Adipose tissue (tissue), 3 donors: Measurements from ENCODE around the gene HSD11B2. TPM values are rescaled to one million over a fixed set of nuclear protein-coding genes. Genes with fewer than 3 reads are reported as not detected.

Experiments used
- H3K27ac ChIP-seq: one replicate; pipeline ENCODE4 v1.5.1; 2013; ENCODE audit warnings: low read depth, low read length
- WGBS, 3 donors: extraction: QIAGEN DNeasy Blood & Tissue Kit; methylation state at CpG; one replicate each; pipeline ENCODE4 v1.1.7; 2013; 5-methylcytosine and 5-hydroxymethylcytosine counted together
- polyA plus RNA-seq, 3 donors: library from polyadenylated mRNA; stranded (reverse); fragments of 200-250 nt; gene quantifications; one replicate each; pipeline ENCODE4 v1.2.3, GENCODE V29; 2013
- donor health status: healthy with polysubstance abuse.
- donor health status: Bipolar disorder and iron deficiency.
- donor health status: healthy.

Gene HSD11B2
- polyA plus RNA-seq, 3 donors: 1.3 to 5.4 (median 2.4) TPM

DNA sequence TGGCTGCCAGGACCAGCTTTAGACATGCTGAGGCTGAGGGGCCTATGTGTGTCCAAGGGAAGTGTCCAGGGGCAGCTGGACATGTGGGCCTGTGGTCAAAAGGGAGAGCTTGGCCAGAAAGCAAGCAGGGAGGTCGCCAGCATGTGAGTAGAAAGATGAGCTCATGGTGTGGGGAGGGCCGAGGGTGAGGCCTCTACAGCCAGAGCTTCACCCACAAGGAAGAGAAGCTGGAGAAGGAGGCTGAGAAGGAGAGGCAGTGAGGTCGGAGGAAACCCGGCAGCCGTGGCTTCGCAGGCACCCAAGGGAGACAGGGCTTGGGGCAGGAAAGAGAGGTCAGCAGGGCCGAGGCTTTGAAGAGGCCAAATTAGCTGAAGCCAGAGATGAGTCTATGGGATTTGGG is 4.0 kb upstream of the HSD11B2 start:
- 57 to 67% (median 58%) methylated on average over 7 of the region's 7 CpGs for WGBS, 3 donors
- H3K27ac ChIP-seq: no peak overlapping the region

DNA sequence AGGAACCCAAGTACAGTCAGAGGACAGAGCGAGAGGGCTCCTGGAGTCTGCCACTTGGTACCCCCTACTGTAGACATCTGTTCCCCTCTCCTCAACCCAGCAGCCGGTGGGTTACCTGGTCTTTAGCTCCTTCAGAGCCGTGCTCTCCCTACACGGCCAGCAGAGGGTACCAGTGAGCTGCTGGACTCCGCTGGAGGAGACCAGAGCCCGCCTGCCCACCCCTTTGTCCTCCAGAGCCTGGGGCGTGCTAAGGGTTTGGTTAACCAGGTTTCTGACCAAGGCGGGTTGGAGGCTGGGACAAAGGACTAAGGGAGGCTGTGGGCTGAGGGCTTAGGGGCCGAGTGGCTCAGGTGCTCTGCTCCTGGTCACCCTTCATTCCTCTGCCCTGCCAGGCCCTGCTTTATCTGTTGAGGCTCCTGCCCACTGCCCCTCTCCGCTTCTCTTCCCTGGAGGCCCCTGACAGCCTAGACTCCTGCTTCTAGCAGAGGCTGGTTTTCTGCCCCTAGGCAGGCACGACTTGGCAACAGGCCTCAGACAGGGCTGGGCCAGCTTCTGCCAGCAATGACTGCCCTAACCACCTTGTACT is 2.7 kb upstream of the HSD11B2 start:
- 18 to 28% (median 27%) methylated on average over 11 of the region's 11 CpGs for WGBS, 3 donors
- H3K27ac ChIP-seq: no peak overlapping the region

GRCh38 chr16:67429053-67429798 is 1.7 kb upstream of the HSD11B2 start:
- no peak overlapping the region for H3K27ac ChIP-seq
- WGBS, 3 donors: 81 to 97% (median 93%) methylated on average over 3 of the region's 3 CpGs

DNA sequence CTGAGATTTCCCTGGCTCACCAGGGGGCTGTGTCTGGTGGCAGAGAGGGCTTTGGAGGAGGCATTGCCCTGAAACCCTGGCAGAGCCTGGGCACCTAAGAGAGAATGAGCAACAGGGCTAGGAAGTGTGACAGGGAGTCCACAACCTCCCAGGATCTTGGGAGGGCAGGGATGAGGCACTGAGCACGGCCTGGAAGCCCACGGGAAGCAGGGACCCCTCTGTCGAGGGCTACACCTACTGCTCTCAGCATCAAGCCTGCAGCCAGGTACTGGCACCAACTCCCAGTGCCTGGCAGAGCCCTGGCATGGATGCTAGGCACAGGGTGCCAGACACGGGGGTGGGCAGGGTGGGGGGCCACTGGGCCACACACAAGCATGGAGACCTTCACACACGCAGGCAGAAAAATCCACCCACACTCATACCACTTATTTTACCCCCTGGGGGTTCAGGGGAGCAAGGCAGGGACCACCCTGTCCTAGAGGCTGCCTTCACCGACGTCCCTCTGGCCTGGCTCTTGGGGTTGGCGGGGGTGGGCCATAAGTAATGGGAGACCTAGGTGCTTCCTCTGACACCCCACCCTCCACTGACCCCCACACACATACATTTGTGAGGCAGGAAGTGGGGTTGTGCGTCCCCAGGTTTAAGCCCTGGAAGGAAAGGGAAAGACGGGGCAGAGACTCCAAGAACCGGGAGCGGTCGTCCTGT is 970 bp upstream of the HSD11B2 start:
- no peak overlapping the region for H3K27ac ChIP-seq
- 33 to 50% (median 45%) methylated on average over 13 of the region's 13 CpGs for WGBS, 3 donors

- no peak overlapping the region for H3K27ac ChIP-seq
- 0 to 2% (median 1%) methylated on average over 25 to 53 of the region's 53 CpGs for WGBS, 3 donors
These were observed 381 bp upstream of the HSD11B2 start for GRCh38 chr16:67430504-67430976.

DNA sequence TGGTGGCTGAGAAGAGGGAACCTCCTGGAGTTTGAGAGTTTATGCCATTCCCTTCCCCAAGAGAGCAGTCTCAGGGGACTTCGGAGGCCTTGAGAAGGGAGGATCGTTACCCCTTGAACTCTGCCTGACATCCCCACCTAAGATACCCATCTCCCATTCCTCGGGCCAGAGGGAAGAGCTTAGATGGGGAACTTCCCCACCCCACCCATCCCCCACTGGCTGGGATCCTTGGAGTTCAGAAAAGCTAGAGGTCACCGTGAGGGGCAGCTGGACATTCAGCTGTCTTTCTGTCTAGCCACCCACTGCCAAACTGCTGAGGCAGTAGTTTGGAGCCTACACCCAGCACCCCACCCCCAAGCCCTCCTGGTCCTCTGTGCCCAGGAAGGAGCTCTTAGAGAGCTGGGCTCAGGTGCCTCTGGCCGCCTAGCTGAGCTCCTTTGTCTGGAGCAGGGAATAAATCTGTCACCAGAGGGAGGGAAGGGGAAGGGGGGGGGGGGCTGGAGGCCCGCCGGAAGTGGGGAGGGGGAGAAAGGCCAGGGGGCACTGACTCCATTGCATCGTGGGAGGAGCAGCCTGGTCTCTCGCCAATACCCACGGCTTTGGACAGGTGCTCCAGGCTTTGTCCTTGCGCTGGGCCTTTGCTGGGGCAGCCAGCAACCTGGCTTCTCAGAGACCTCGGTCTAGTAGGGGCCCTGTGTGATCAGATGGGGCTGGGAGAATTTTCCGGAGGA is 1.0 kb downstream of the HSD11B2 start:
- H3K27ac ChIP-seq: no peak overlapping the region
- 33 to 40% (median 38%) methylated on average over 12 to 13 of the region's 13 CpGs for WGBS, 3 donors

GRCh38 chr16:67432506-67432890 is 1.6 kb downstream of the HSD11B2 start:
- no peak overlapping the region for H3K27ac ChIP-seq
- 57 to 67% (median 59%) methylated on average over 5 of the region's 5 CpGs for WGBS, 3 donors

GRCh38 chr16:67433131-67433719 is 2.3 kb downstream of the HSD11B2 start:
- H3K27ac ChIP-seq: no peak overlapping the region

GRCh38 chr16:67435758-67436164 is 4.8 kb downstream of the HSD11B2 start:
- 90 to 95% (median 94%) methylated on average over 16 of the region's 16 CpGs for WGBS, 3 donors

More at GRCh38 chr16:67433131-67433719, 2.3 kb downstream of the HSD11B2 start:
- WGBS, 3 donors: 86 to 91% (median 87%) methylated on average over 5 of the region's 5 CpGs

DNA sequence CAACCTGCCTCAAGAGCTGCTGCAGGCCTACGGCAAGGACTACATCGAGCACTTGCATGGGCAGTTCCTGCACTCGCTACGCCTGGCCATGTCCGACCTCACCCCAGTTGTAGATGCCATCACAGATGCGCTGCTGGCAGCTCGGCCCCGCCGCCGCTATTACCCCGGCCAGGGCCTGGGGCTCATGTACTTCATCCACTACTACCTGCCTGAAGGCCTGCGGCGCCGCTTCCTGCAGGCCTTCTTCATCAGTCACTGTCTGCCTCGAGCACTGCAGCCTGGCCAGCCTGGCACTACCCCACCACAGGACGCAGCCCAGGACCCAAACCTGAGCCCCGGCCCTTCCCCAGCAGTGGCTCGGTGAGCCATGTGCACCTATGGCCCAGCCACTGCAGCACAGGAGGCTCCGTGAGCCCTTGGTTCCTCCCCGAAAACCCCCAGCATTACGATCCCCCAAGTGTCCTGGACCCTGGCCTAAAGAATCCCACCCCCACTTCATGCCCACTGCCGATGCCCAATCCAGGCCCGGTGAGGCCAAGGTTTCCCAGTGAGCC is 5.8 kb downstream of the HSD11B2 start:
- no peak overlapping the region for H3K27ac ChIP-seq
- WGBS, 3 donors: 95 to 97% (median 96%) methylated on average over 19 to 23 of the region's 23 CpGs

More at GRCh38 chr16:67435758-67436164, 4.8 kb downstream of the HSD11B2 start:
- H3K27ac ChIP-seq: no peak overlapping the region

GRCh38 chr16:67437513-67437912 is 6.6 kb downstream of the HSD11B2 start:
- no peak overlapping the region for H3K27ac ChIP-seq
- 86 to 87% (median 87%) methylated on average over 4 of the region's 4 CpGs for WGBS, 3 donors

DNA sequence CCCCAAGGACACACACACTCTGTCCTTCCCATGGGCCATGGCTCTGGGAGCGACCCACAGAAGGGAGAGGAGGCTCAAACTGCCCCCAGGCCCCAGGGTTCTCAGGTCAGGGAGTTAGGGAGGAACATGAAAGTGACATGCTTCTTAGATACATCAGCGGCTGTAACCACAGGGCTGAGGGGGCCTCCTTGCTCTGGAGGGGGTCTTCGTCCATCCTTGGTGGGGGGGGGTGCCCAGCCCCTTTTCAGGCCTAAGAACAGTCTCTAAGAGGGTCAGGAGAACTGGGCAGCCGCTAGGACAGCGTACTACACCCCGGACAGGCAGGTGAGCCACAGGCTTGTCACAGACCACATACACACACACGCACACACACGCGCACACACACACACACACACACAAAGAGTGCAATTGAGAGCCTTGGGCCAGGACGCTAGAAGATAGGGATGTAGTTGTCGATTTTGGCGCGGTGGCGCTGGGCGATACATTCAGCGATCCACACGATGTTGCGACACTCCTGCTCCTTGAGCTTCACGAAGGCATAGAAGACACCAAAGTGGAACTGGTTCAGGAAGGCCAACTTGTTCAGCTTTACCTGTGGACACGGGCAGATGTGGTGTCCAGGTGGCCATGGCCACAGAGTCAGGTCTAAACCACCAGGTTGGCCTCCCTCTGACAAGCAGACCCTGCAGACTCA is 7.3 kb downstream of the HSD11B2 start:
- no peak overlapping the region for H3K27ac ChIP-seq
- 92 to 96% (median 96%) methylated on average over 19 to 20 of the region's 20 CpGs for WGBS, 3 donors

DNA sequence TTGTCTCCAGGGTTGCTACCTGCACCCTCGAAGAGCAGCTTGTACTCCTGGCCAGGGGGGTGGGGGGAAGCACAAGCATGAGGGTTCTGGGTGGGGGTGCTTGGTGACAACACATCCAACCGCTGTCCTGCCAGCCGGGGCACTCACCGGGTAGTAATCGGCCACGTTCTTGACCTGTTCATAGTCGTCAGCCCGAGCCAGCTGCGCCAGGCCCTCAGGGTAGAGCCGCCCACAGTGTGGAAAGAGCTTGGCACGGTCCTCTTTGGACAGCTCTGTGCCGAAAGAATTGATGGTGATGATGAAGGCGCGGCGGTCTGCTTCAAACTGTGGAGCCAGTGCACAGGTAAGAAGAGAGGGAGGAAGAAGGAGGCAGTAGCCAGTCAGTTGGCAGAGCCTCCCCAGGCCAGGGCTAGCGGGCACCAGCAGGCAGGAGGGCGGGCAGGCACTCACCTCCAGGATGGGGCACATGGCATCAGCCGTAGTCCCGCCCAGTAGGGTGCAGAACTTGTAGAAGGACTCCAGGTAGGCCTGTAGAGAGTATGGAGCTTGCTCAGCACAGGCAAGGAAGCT is 8.0 kb downstream of the HSD11B2 start:
- WGBS, 3 donors: 94 to 96% (median 96%) methylated on average over 19 of the region's 19 CpGs
- H3K27ac ChIP-seq: no peak overlapping the region

DNA sequence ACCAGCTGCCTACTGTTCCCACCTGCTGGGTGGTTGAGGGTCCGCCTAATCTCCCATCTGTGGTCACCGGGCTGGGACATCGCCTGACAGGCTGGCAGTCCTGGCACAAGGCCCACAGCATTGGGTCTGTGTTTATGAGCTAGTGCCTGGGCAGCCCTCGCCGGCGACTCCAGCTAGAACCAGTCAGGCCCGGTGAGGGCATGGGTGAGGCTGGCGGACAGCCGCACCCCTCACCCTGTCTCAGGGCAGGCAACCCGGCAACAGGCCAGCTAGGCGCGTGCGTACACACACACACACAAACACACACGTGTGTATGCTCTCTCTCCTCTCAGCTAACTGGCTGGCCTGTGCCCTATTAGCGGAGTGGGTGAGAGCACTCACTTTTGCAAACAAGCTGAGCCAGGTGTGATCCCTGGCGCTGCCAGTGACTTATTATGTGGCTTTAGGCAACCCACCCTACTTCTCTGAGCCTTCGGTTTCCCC is 10.4 kb downstream of the HSD11B2 start:
- H3K27ac ChIP-seq: no peak overlapping the region
- 51 to 87% (median 86%) methylated on average over 17 of the region's 17 CpGs for WGBS, 3 donors

- no peak overlapping the region for H3K27ac ChIP-seq
- WGBS, 3 donors: 55 to 82% (median 55%) methylated on average over 5 of the region's 5 CpGs
These were observed 11.0 kb downstream of the HSD11B2 start for GRCh38 chr16:67441907-67442306.

- WGBS, 3 donors: 74 to 90% (median 80%) methylated on average over 13 of the region's 13 CpGs
- H3K27ac ChIP-seq: no peak overlapping the region
These were observed 11.8 kb downstream of the HSD11B2 start for GRCh38 chr16:67442581-67443255.
